GM12878 (cell line): Measurements from ENCODE around the gene NEAT1. TPM values are rescaled to one million over a fixed set of nuclear protein-coding genes. Genes with fewer than 3 reads are reported as not detected.

Experiments
- ATAC-seq: fragments of 200-7000 bp; cut with Tn5 transposase; 3 replicates; pipeline ENCODE4 v1.9.1; 2020; ENCODE audit warnings: mild to moderate bottlenecking, moderate library complexity
- BruUV-seq: library from RNA; stranded (reverse); fragments of 400-500 nt; replicated peaks from 2 replicates; lab custom pipeline; 2021; lab: Mats Ljungman, UMichigan
- CTCF ChIA-PET: fragments of 300-600 bp; sonication (Branson Sonifier 250); formaldehyde crosslinking; extraction: SDS; loops from one replicate; lab custom pipeline; 2021; ENCODE audit warnings: inconsistent platforms; lab: Yijun Ruan, JAX
- POLR2A ChIA-PET: fragments of 350-600 bp; formaldehyde crosslinking; extraction: SDS; loops from one replicate; lab custom pipeline; 2021; ENCODE audit warnings: inconsistent platforms; lab: Charles Lee
- RAD21 ChIA-PET: fragments of 300-600 bp; sonication (Branson Sonifier 250); formaldehyde crosslinking; loops from one replicate; lab custom pipeline; 2023; ENCODE audit warnings: antibody characterized with exemption; ENCODE audit not compliant: unreplicated experiment; lab: Charles Lee
- SMC1A ChIA-PET: fragments of 300-600 bp; sonication (Branson Sonifier 250); formaldehyde crosslinking; loops from one replicate; lab custom pipeline; 2023; ENCODE audit not compliant: unreplicated experiment, uncharacterized antibody; lab: Charles Lee
- DNase-seq: peaks from one replicate; pipeline ENCODE4 v3.0.0-alpha.2; 2011; ENCODE audit warnings: low read depth, low spot score
- FAIRE-seq: peaks from 3 replicates; lab custom pipeline; 2011; peaks lifted over from hg19 to GRCh38; lab: Jason Lieb, UNC
- H2AFZ ChIP-seq: 2 replicates; pipeline ENCODE4 v1.6.0; 2011; ENCODE audit warnings: low read depth, low read length, control low read depth; ENCODE audit not compliant: control insufficient read depth
- H3K27ac ChIP-seq: 2 replicates; pipeline ENCODE4 v1.5.1; 2011; ENCODE audit warnings: control low read depth; ENCODE audit not compliant: control insufficient read depth, insufficient read depth
- H3K27me3 ChIP-seq, 2 experiments: replicated peaks in 1 of 2; 2 replicates each; pipeline versions ENCODE4 v1.6.0 to v1.6.1; 2011; ENCODE audit warnings: low read length in 1 of 2; ENCODE audit not compliant: control insufficient read depth in 2 of 2, insufficient read depth in 2 of 2
- H3K36me3 ChIP-seq, 2 experiments: 2 replicates each; pipeline ENCODE4 v1.5.1; 2011; ENCODE audit warnings: low read length in 1 of 2; ENCODE audit not compliant: control insufficient read depth in 2 of 2, insufficient read depth in 2 of 2
- H3K4me1 ChIP-seq: 2 replicates; pipeline ENCODE4 v1.6.1; 2011; ENCODE audit warnings: mild to moderate bottlenecking, low read length, moderate library complexity, mixed read lengths; ENCODE audit not compliant: control insufficient read depth, insufficient read depth
- H3K4me2 ChIP-seq: 2 replicates; pipeline ENCODE4 v1.6.0; 2011; ENCODE audit warnings: control low read depth; ENCODE audit not compliant: control insufficient read depth, insufficient read depth
- H3K4me3 ChIP-seq: fragments of 200-600 bp; sonication (generic); 2 replicates; pipeline ENCODE4 v1.5.1; 2016
- H3K79me2 ChIP-seq: 2 replicates; pipeline ENCODE4 v1.6.0; 2011; ENCODE audit warnings: low read length; ENCODE audit not compliant: control insufficient read depth, insufficient read depth
- H3K9ac ChIP-seq: 2 replicates; pipeline ENCODE4 v1.8.0; 2011; ENCODE audit warnings: low read length, control low read depth, mixed read lengths; ENCODE audit not compliant: control insufficient read depth, insufficient read depth
- H3K9me3 ChIP-seq: replicated peaks from 3 replicates; pipeline ENCODE4 v1.5.1; 2011; ENCODE audit warnings: mild to moderate bottlenecking, low read length; ENCODE audit not compliant: control insufficient read depth, insufficient read depth
- H4K20me1 ChIP-seq: 2 replicates; pipeline ENCODE4 v1.6.0; 2011; ENCODE audit not compliant: control insufficient read depth, insufficient read depth
- IKZF1 ChIP-seq: fragments of 450-650 bp; conservative IDR thresholded peaks from 2 replicates; pipeline ENCODE4 v1.6.1; 2017; ENCODE audit warnings: antibody characterized with exemption, mild to moderate bottlenecking
- NR2F1 ChIP-seq: fragments of 450-650 bp; conservative IDR thresholded peaks from 2 replicates; pipeline ENCODE4 v1.6.1; 2017; ENCODE audit warnings: mild to moderate bottlenecking
- SMARCA5 ChIP-seq: fragments of 450-650 bp; IDR thresholded peaks from 2 replicates; pipeline ENCODE4 v1.6.1; 2017; ENCODE audit warnings: mild to moderate bottlenecking
- WGBS: methylation state at CpG from one replicate; pipeline ENCODE4 v1.1.6; 2016; ENCODE audit warnings: low lambda C conversion rate; ENCODE audit not compliant: insufficient replicate concordance, insufficient coverage; ENCODE audit errors: missing lambda C conversion rate; 5-methylcytosine and 5-hydroxymethylcytosine counted together
- in situ Hi-C: fragments of 300-500 bp; cut with MboI; formaldehyde crosslinking; loops from 9 replicates; pipeline ENCODE4 v1.14.3; 2018; ENCODE audit warnings: mixed read lengths
- intact Hi-C: fragments of 100-400 bp; cut with micrococcal nuclease; formaldehyde crosslinking; loops from one replicate; pipeline ENCODE4 v1.14.2; 2022; ENCODE audit not compliant: unreplicated experiment
- polyA plus RNA-seq, 11 experiments: library from polyadenylated mRNA; depleted of rRNA in 4 of 11; unstranded in 6 of 11; stranded (reverse) in 5 of 11; fragments of >200 nt; fragmentation: Nextera tagmentation in 4 of 11; fragmentation: Illumina TruSeq in 1 of 11; extraction: Ambion mirVana in 4 of 11; extraction: Trizol in 1 of 11; gene quantifications; 1 replicate in 1 of 11; 2 replicates in 10 of 11; pipeline versions ENCODE4 v1.2.1 to v1.2.3, GENCODE V29; 2011 to 2016; ENCODE audit warnings: inconsistent platforms in 2 of 11, missing spikeins in 2 of 11, low read depth in 1 of 11
- total RNA-seq, 4 experiments: library from RNA; depleted of rRNA in 3 of 4; stranded (reverse); fragments of >200 nt in 3 of 4; fragmentation: Illumina TruSeq in 1 of 4; extraction: Trizol in 1 of 4; gene quantifications; 2 replicates each; pipeline versions ENCODE4 v1.2.1 to v1.2.3, GENCODE V29; 2013 to 2021
- TF ChIP-seq, protein P1 (sequence below): fragments of 150-350 bp; IDR thresholded peaks from 2 replicates; pipeline ENCODE4 v1.6.1; 2016; ENCODE audit warnings: low read depth, low read length
- TF ChIP-seq, protein P2 (sequence below), 3 experiments: IDR thresholded peaks in 2 of 3; conservative IDR thresholded peaks in 1 of 3; 2 replicates each; pipeline ENCODE4 v1.5.1; 2011; ENCODE audit warnings: low read depth in 3 of 3, low read length in 3 of 3, mild to moderate bottlenecking in 3 of 3, control low read depth in 2 of 3, moderate library complexity in 2 of 3, inconsistent platforms in 1 of 3, mixed read lengths in 1 of 3; ENCODE audit not compliant: control insufficient read depth in 2 of 3, insufficient read depth in 1 of 3; ENCODE audit errors: extremely low read depth in 1 of 3

NEAT1 gene
- total and polyA plus RNA-seq, 10 of the 15 experiments (the other 5 are each of a cell fraction or from before 2014, with no cell fraction given): 13.6 to 328 (median 69.4) TPM

DNA sequence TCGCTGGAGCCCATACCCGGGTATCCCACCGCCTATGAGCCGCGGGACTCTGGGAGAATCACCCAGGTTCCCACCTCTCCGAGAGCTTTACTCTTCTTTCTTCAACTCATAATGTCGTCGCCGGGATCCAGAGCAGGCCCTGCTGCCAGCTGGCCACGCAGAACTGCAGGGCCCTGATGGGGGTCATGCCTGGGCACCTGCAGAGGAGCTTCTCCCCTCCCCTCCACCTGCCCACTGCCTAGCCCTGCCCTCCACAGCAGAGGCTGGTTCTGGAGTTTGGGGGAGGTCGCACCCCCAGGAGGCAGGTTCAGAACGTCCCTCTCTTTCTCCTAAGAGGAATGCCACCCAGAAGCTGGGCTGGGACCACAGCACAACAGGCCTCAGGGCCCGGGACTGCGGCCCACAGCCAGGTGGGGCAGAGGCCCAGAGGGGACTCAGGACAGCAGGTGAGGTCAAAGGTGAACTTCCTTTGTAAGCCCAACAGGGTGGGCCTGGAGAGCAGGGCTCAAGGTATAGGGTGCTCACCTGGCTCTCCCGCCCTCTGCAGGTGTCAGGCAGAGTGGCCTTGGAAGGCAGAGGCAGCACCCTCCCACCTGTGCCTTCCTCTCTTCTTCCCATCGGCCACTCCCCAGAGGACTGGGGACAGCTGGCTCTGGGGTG, 42.0 kb upstream of the NEAT1 start:
- Histone ChIP-seq H3K79me2 (peaks cover 13% of the 10 kb centered on the region), H3K4me3 (peak overlapping the region; percentile 90; the same call in 1 of the 2 replicates), H3K27ac (peak overlapping the region; percentile 99; the same call in 1 of the 2 replicates), H3K27me3 (no peaks in the 10 kb centered on the region), H3K4me1 (peaks cover 53% of the 10 kb centered on the region), H3K4me2 (peak overlapping the region; percentile 99), H3K9me3 (no peaks in the 10 kb centered on the region), H2AFZ (no peak overlapping the region), H3K9ac (peak overlapping the region; percentile 51; the same call in 1 of the 2 replicates), H3K36me3 (peaks cover 0 to 3% of the 10 kb centered on the region in 2 experiments; a peak in 2 of 4 replicates), H4K20me1 (no peaks in the 10 kb centered on the region)
- FAIRE-seq: no peak
- no TSS peak for BruUV-seq
- ChIA-PET SMC1A (interaction anchor here (0.5 to 3.6 kb wide), 8 partner anchors 23 to 151 kb away, joined by 3 to 20 read pairs (median 4); no protein-coding TSS in a partner anchor), POLR2A (interaction anchor here (0.7 to 1.8 kb wide), 3 partner anchors 34 to 144 kb away, joined by 3 to 5 read pairs (median 4); partner anchors contain the start of gene SCYL1), RAD21 (interaction anchor here (0.9 to 3.4 kb wide), 7 partner anchors 8 to 88 kb away, joined by 3 to 23 read pairs (median 5); partner anchors contain the start of gene CDC42EP2), CTCF (interaction anchor here (0.7 to 3.5 kb wide), 6 partner anchors 14 to 234 kb away, joined by 3 to 28 read pairs (median 4); no protein-coding TSS in a partner anchor)
- ATAC-seq: no peak
- in situ Hi-C loops: no loop called here
- TF ChIP-seq, protein P1, sequence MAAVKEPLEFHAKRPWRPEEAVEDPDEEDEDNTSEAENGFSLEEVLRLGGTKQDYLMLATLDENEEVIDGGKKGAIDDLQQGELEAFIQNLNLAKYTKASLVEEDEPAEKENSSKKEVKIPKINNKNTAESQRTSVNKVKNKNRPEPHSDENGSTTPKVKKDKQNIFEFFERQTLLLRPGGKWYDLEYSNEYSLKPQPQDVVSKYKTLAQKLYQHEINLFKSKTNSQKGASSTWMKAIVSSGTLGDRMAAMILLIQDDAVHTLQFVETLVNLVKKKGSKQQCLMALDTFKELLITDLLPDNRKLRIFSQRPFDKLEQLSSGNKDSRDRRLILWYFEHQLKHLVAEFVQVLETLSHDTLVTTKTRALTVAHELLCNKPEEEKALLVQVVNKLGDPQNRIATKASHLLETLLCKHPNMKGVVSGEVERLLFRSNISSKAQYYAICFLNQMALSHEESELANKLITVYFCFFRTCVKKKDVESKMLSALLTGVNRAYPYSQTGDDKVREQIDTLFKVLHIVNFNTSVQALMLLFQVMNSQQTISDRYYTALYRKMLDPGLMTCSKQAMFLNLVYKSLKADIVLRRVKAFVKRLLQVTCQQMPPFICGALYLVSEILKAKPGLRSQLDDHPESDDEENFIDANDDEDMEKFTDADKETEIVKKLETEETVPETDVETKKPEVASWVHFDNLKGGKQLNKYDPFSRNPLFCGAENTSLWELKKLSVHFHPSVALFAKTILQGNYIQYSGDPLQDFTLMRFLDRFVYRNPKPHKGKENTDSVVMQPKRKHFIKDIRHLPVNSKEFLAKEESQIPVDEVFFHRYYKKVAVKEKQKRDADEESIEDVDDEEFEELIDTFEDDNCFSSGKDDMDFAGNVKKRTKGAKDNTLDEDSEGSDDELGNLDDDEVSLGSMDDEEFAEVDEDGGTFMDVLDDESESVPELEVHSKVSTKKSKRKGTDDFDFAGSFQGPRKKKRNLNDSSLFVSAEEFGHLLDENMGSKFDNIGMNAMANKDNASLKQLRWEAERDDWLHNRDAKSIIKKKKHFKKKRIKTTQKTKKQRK: no peak
- TF ChIP-seq IKZF1 (0 out of 2 replicates have a peak, but pooled peaks have one; percentile 10), NR2F1 (peak; percentile 34; the same call in 1 of the 2 replicates), SMARCA5 (no peak)
- TF ChIP-seq, protein P2, sequence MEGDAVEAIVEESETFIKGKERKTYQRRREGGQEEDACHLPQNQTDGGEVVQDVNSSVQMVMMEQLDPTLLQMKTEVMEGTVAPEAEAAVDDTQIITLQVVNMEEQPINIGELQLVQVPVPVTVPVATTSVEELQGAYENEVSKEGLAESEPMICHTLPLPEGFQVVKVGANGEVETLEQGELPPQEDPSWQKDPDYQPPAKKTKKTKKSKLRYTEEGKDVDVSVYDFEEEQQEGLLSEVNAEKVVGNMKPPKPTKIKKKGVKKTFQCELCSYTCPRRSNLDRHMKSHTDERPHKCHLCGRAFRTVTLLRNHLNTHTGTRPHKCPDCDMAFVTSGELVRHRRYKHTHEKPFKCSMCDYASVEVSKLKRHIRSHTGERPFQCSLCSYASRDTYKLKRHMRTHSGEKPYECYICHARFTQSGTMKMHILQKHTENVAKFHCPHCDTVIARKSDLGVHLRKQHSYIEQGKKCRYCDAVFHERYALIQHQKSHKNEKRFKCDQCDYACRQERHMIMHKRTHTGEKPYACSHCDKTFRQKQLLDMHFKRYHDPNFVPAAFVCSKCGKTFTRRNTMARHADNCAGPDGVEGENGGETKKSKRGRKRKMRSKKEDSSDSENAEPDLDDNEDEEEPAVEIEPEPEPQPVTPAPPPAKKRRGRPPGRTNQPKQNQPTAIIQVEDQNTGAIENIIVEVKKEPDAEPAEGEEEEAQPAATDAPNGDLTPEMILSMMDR (IDR thresholded peaks at IDR 0.05 in 2 of 3, conservative IDR thresholded peaks at IDR 0.05 in 1 of 3; ENCODE audit: control insufficient read depth in 2 of 3, extremely low read depth in 1 of 3, insufficient read depth in 1 of 3, low read depth in 3 of 3, low read length in 3 of 3): 0 out of 6 replicates have a peak, but pooled peaks of 1 of the 3 experiments have one; percentile 3
- DNase-seq: no peak
- intact Hi-C loops: loop anchor here (5.0 kb wide), 1 partner anchor 117 kb away; the partner anchor contains the start of gene MALAT1
- WGBS: 96% methylated on average over 16 of the region's 16 CpGs
